GM10248 (cell line): ENCODE measurements around the gene RAP1GAP.

Experiments
- CTCF ChIA-PET: fragments of 300-600 bp; sonication (Branson Sonifier 250); formaldehyde crosslinking; extraction: SDS; loops from one replicate; lab custom pipeline; 2021; ENCODE audit warnings: antibody characterized with exemption; lab: Yijun Ruan, JAX
- POLR2A ChIA-PET: fragments of 350-650 bp; sonication (Branson Sonifier 250); formaldehyde crosslinking; extraction: SDS; loops from one replicate; lab custom pipeline; 2020; ENCODE audit warnings: antibody characterized with exemption; lab: Yijun Ruan, JAX
- DNase-seq: peaks from one replicate; pipeline ENCODE4 v3.0.0; 2012; ENCODE audit errors: extremely low spot score
- TF ChIP-seq, protein P1 (sequence below): IDR thresholded peaks from 2 replicates; pipeline ENCODE4 v1.5.1; 2012; ENCODE audit warnings: mild to moderate bottlenecking, low read depth; ENCODE audit errors: extremely low read depth, missing control alignments, control extremely low read depth

Gene RAP1GAP

GRCh38 chr1:21643624-21644023 lies 25.5 kb downstream of the RAP1GAP start:
- CTCF ChIA-PET, result no interaction called here
- no peak for DNase-seq
- TF ChIP-seq, protein P1, sequence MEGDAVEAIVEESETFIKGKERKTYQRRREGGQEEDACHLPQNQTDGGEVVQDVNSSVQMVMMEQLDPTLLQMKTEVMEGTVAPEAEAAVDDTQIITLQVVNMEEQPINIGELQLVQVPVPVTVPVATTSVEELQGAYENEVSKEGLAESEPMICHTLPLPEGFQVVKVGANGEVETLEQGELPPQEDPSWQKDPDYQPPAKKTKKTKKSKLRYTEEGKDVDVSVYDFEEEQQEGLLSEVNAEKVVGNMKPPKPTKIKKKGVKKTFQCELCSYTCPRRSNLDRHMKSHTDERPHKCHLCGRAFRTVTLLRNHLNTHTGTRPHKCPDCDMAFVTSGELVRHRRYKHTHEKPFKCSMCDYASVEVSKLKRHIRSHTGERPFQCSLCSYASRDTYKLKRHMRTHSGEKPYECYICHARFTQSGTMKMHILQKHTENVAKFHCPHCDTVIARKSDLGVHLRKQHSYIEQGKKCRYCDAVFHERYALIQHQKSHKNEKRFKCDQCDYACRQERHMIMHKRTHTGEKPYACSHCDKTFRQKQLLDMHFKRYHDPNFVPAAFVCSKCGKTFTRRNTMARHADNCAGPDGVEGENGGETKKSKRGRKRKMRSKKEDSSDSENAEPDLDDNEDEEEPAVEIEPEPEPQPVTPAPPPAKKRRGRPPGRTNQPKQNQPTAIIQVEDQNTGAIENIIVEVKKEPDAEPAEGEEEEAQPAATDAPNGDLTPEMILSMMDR, result no peak
- POLR2A ChIA-PET, result no interaction called here

- ChIA-PET POLR2A (no interaction called here), CTCF (no interaction called here)
- TF ChIP-seq, protein P1, result no peak
- no peak for DNase-seq
These were observed 27.0 kb downstream of the RAP1GAP start for GRCh38 chr1:21641967-21642739.

- ChIA-PET CTCF (no interaction called here), POLR2A (no interaction called here)
- TF ChIP-seq, protein P1, result no peak
- DNase-seq, result no peak
These were observed 27.6 kb downstream of the RAP1GAP start for GRCh38 chr1:21641537-21641936.

DNA sequence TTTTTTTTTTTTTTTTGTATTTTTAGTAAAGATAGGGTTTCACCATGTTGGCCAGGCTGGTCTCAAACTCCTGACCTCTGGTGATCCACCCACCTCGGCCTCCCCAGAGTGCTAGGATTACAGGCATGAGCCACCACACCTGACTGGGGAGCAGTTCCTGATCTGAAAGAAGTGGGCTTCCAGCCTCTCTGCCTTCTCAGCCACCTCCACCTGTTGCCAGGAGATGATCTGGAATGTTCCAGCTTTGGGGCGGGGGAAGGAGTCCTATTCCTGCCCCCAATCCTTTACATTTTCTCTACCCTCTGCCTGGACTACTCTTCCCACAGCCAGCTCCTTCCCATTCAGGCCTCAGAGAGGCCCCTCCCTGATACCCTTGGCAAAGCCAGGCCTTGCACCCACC lies 28.1 kb downstream of the RAP1GAP start:
- ChIA-PET CTCF (no interaction called here), POLR2A (interaction anchor here (0.6 kb wide), 1 partner anchor 1516 kb away, joined by 3 read pairs; no protein-coding TSS in a partner anchor)
- TF ChIP-seq, protein P1, result no peak
- no peak for DNase-seq

GRCh38 chr1:21640653-21641052 lies 28.5 kb downstream of the RAP1GAP start:
- ChIA-PET CTCF (no interaction called here), POLR2A (interaction anchor here (0.6 kb wide), 1 partner anchor 1516 kb away, joined by 3 read pairs; no protein-coding TSS in a partner anchor)
- no peak for DNase-seq
- TF ChIP-seq, protein P1, result no peak

- ChIA-PET CTCF (interaction anchor here (1.3 kb wide), 1 partner anchor 9 kb away, joined by 3 read pairs; no protein-coding TSS in a partner anchor), POLR2A (no interaction called here)
- no peak for DNase-seq
- TF ChIP-seq, protein P1, result no peak
These were observed 29.5 kb downstream of the RAP1GAP start for GRCh38 chr1:21639594-21640041.
